Hematopoietic multipotent progenitor cell treated with erythropoietin and hydrocortisone succinate and interleukin-3 and kit ligand, for 4 days (in vitro differentiated cells): ENCODE measurements around the gene FGR.

Experiments
- DNase-seq: peaks from one replicate; pipeline ENCODE4 v3.0.0-alpha.2; 2015

Gene FGR

GRCh38 chr1:27600498-27601175 is 34.3 kb downstream of the FGR start:
- DNase-seq: peak; percentile 56

GRCh38 chr1:27599605-27600497 is 35.1 kb downstream of the FGR start:
- DNase-seq: no peak

GRCh38 chr1:27598902-27599528 is 36.0 kb downstream of the FGR start:
- peak; percentile 75 for DNase-seq

- no peak for DNase-seq
Observed at GRCh38 chr1:27598295-27598687, 36.7 kb downstream of the FGR start.

- DNase-seq: no peak
Observed at GRCh38 chr1:27597516-27598294, 37.3 kb downstream of the FGR start.

GRCh38 chr1:27596986-27597385 is 38.0 kb downstream of the FGR start:
- DNase-seq: no peak

- DNase-seq: peak; percentile 46
Observed at GRCh38 chr1:27596261-27596660, 38.7 kb downstream of the FGR start.

GRCh38 chr1:27595597-27595996 is 39.4 kb downstream of the FGR start:
- no peak for DNase-seq

- peak; percentile 45 for DNase-seq
Observed at GRCh38 chr1:27594564-27595510, 40.1 kb downstream of the FGR start.

GRCh38 chr1:27593678-27594563 is 41.1 kb downstream of the FGR start:
- no peak for DNase-seq

- DNase-seq: no peak
Observed at GRCh38 chr1:27592931-27593677, 41.9 kb downstream of the FGR start.

GRCh38 chr1:27592232-27592930 is 42.6 kb downstream of the FGR start:
- no peak for DNase-seq

GRCh38 chr1:27591622-27592021 is 43.4 kb downstream of the FGR start:
- DNase-seq: peak; percentile 52

GRCh38 chr1:27590917-27591508 is 44.0 kb downstream of the FGR start:
- no peak for DNase-seq

GRCh38 chr1:27589841-27590426 is 45.1 kb downstream of the FGR start:
- no peak for DNase-seq

- DNase-seq: no peak
Observed at GRCh38 chr1:27589441-27589840, 45.5 kb downstream of the FGR start.

- no peak for DNase-seq
Observed at GRCh38 chr1:27588256-27589232, 46.4 kb downstream of the FGR start.
